GM21423 (cell line): Measurements from ENCODE around the gene PUM1.

Experiments used
- ATAC-seq: cut with Tn5 transposase; IDR thresholded peaks from one replicate; pipeline ENCODE4 v1.9.1; 2021; ENCODE audit warnings: mild to moderate bottlenecking, moderate library complexity; ENCODE audit not compliant: unreplicated experiment

PUM1 gene

GRCh38 chr1:30933874-30934252 lies 131.7 kb downstream of the PUM1 start:
- ATAC-seq: no peak

GRCh38 chr1:30930631-30931173 lies 134.8 kb downstream of the PUM1 start:
- no peak for ATAC-seq

GRCh38 chr1:30929944-30930525 lies 135.5 kb downstream of the PUM1 start:
- no peak for ATAC-seq

- no peak for ATAC-seq
These were observed 136.2 kb downstream of the PUM1 start for GRCh38 chr1:30929135-30929889.

GRCh38 chr1:30928789-30929134 lies 136.8 kb downstream of the PUM1 start:
- no peak for ATAC-seq

GRCh38 chr1:30928171-30928570 lies 137.3 kb downstream of the PUM1 start:
- ATAC-seq: no peak

GRCh38 chr1:30927448-30927847 lies 138.1 kb downstream of the PUM1 start:
- ATAC-seq: no peak

- no peak for ATAC-seq
These were observed 141.9 kb downstream of the PUM1 start for GRCh38 chr1:30923597-30923996.

- no peak for ATAC-seq
These were observed 144.7 kb downstream of the PUM1 start for GRCh38 chr1:30920827-30921226.

- ATAC-seq: no peak
These were observed 146.3 kb downstream of the PUM1 start for GRCh38 chr1:30919025-30919881.

GRCh38 chr1:30916296-30916695 lies 149.2 kb downstream of the PUM1 start:
- ATAC-seq: no peak

- ATAC-seq: no peak
These were observed 149.9 kb downstream of the PUM1 start for GRCh38 chr1:30915491-30916230.

- no peak for ATAC-seq
These were observed 150.6 kb downstream of the PUM1 start for GRCh38 chr1:30914931-30915330.

GRCh38 chr1:30914587-30914922 lies 151.0 kb downstream of the PUM1 start:
- ATAC-seq: no peak

GRCh38 chr1:30912913-30913652 lies 152.4 kb downstream of the PUM1 start:
- ATAC-seq: no peak

GRCh38 chr1:30912224-30912623 lies 153.3 kb downstream of the PUM1 start:
- no peak for ATAC-seq

- ATAC-seq: no peak
These were observed 154.2 kb downstream of the PUM1 start for GRCh38 chr1:30911059-30911954.

- ATAC-seq: no peak
These were observed 156.0 kb downstream of the PUM1 start for GRCh38 chr1:30909365-30910068.
